IPS DF 19.7 (cell line): Measurements from ENCODE around the gene SHISAL1.

Experiments used
- DNase-seq: peaks from one replicate; pipeline ENCODE4 v3.0.0-alpha.2; 2013; ENCODE audit warnings: low read depth, low spot score

SHISAL1 gene

GRCh38 chr22:44342347-44342956 lies 29.7 kb upstream of the SHISAL1 start:
- DNase-seq: no peak

- DNase-seq: no peak
Measured at GRCh38 chr22:44341431-44342346, 28.9 kb upstream of the SHISAL1 start.

- no peak for DNase-seq
Measured at GRCh38 chr22:44340271-44341239, 27.8 kb upstream of the SHISAL1 start.

GRCh38 chr22:44338906-44339305 lies 26.2 kb upstream of the SHISAL1 start:
- DNase-seq: no peak

- DNase-seq: no peak
Measured at GRCh38 chr22:44338177-44338810, 25.5 kb upstream of the SHISAL1 start.

GRCh38 chr22:44337678-44338004 lies 24.9 kb upstream of the SHISAL1 start:
- no peak for DNase-seq

GRCh38 chr22:44336962-44337677 lies 24.4 kb upstream of the SHISAL1 start:
- DNase-seq: no peak

GRCh38 chr22:44335903-44336803 lies 23.4 kb upstream of the SHISAL1 start:
- no peak for DNase-seq

- no peak for DNase-seq
Measured at GRCh38 chr22:44335066-44335839, 22.5 kb upstream of the SHISAL1 start.

- DNase-seq: no peak
Measured at GRCh38 chr22:44333847-44334635, 21.3 kb upstream of the SHISAL1 start.

- no peak for DNase-seq
Measured at GRCh38 chr22:44332946-44333345, 20.2 kb upstream of the SHISAL1 start.

GRCh38 chr22:44331881-44332714 lies 19.3 kb upstream of the SHISAL1 start:
- no peak for DNase-seq

GRCh38 chr22:44330744-44331660 lies 18.3 kb upstream of the SHISAL1 start:
- no peak for DNase-seq

GRCh38 chr22:44330188-44330743 lies 17.5 kb upstream of the SHISAL1 start:
- no peak for DNase-seq

GRCh38 chr22:44329179-44329796 lies 16.5 kb upstream of the SHISAL1 start:
- DNase-seq: no peak
